ENCODE measurements around the gene PBX3. TPM values are rescaled to one million over a fixed set of nuclear protein-coding genes. Genes with fewer than 3 reads are reported as not detected.
"Not testable (repeated sequence)": the region's sequence is repeated elsewhere in the genome, so short reads cannot be mapped to it uniquely, and the experiment has no call there.

Gene PBX3
- total and polyA plus RNA-seq, 7 donors: 4.2 to 12.7 (median 6.6) TPM

- ATAC-seq (peak in 3 of 4 donors; percentile 51 to 72 (median 58)), DNase-seq (no peak)
- 44 to 54% (median 50%) methylated on average over 4 of the region's 4 CpGs for WGBS, 3 donors
- H3K9me3 ChIP-seq: no peaks in the 10 kb centered on the region
- no peaks in the 10 kb centered on the region for H3K27me3 ChIP-seq (ENCODE audit: insufficient read depth in 3 of 3, low read length in 2 of 3)
- H3K27ac ChIP-seq: peak overlapping the region; percentile 43
- intact Hi-C loops (cut with DNase I): no loop called here
- H3K4me1 ChIP-seq: peaks cover 10% of the 10 kb centered on the region
- TF ChIP-seq, protein P1, sequence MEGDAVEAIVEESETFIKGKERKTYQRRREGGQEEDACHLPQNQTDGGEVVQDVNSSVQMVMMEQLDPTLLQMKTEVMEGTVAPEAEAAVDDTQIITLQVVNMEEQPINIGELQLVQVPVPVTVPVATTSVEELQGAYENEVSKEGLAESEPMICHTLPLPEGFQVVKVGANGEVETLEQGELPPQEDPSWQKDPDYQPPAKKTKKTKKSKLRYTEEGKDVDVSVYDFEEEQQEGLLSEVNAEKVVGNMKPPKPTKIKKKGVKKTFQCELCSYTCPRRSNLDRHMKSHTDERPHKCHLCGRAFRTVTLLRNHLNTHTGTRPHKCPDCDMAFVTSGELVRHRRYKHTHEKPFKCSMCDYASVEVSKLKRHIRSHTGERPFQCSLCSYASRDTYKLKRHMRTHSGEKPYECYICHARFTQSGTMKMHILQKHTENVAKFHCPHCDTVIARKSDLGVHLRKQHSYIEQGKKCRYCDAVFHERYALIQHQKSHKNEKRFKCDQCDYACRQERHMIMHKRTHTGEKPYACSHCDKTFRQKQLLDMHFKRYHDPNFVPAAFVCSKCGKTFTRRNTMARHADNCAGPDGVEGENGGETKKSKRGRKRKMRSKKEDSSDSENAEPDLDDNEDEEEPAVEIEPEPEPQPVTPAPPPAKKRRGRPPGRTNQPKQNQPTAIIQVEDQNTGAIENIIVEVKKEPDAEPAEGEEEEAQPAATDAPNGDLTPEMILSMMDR (IDR thresholded peaks at IDR 0.05): no peak
- H3K36me3 ChIP-seq (ENCODE audit: insufficient read depth in 1 of 2, low read depth in 1 of 2): no peaks in the 10 kb centered on the region
- peak overlapping the region; percentile 52 for H3K4me3 ChIP-seq
Measured at GRCh38 chr9:125820100-125820804, 73.1 kb downstream of the PBX3 start.

GRCh38 chr9:125821078-125821477 is 73.9 kb downstream of the PBX3 start:
- TF ChIP-seq, protein P1 (IDR thresholded peaks at IDR 0.05): no peak
- peak overlapping the region; percentile 52 for H3K4me3 ChIP-seq
- intact Hi-C loops (cut with DNase I): no loop called here
- WGBS, 3 donors: 35 to 49% (median 43%) methylated on average over 4 of the region's 4 CpGs
- peak in 1 of 4 donors; percentile 67 for ATAC-seq
- DNase-seq: no peak
- no peaks in the 10 kb centered on the region for H3K36me3 ChIP-seq (ENCODE audit: insufficient read depth in 1 of 2, low read depth in 1 of 2)
- peaks cover 10% of the 10 kb centered on the region for H3K4me1 ChIP-seq
- H3K27ac ChIP-seq: peak overlapping the region; percentile 6
- no peaks in the 10 kb centered on the region for H3K9me3 ChIP-seq
- H3K27me3 ChIP-seq (ENCODE audit: insufficient read depth in 3 of 3, low read length in 2 of 3): no peaks in the 10 kb centered on the region

DNA sequence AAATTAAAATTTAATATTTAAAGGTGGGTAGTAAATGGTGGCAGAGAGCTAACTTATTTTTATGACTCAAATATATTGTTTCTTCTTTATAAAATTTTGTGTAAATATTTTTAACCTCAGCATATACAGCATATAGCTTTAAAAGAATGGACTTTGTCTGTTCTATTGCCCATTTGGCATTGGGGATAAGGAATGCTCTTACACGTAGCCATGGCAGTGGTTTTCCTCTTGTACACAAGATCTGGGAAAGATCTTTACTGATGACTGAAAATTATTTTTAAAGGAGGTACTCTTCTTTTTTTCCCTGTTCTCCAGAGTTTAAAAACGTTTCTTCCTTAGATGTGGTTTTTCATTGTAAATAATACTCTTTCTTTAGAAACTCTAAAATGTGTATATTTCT is 75.0 kb downstream of the PBX3 start:
- DNase-seq: no peak
- H3K27me3 ChIP-seq (ENCODE audit: insufficient read depth in 3 of 3, low read length in 2 of 3): no peaks in the 10 kb centered on the region
- ATAC-seq: peak in 1 of 4 donors; percentile 59
- TF ChIP-seq, protein P1 (IDR thresholded peaks at IDR 0.05): no peak
- intact Hi-C loops (cut with DNase I): no loop called here
- no peak overlapping the region for H3K27ac ChIP-seq
- no peaks in the 10 kb centered on the region for H3K9me3 ChIP-seq
- peak overlapping the region; percentile 52 for H3K4me3 ChIP-seq
- H3K36me3 ChIP-seq (ENCODE audit: insufficient read depth in 1 of 2, low read depth in 1 of 2): no peaks in the 10 kb centered on the region
- peaks cover 10% of the 10 kb centered on the region for H3K4me1 ChIP-seq
- 34 to 52% (median 38%) methylated on average over 2 of the region's 2 CpGs for WGBS, 3 donors

GRCh38 chr9:125822902-125823301 is 75.7 kb downstream of the PBX3 start:
- no peaks in the 10 kb centered on the region for H3K9me3 ChIP-seq
- no peaks in the 10 kb centered on the region for H3K27me3 ChIP-seq (ENCODE audit: insufficient read depth in 3 of 3, low read length in 2 of 3)
- intact Hi-C loops (cut with DNase I): no loop called here
- H3K4me3 ChIP-seq: no peak overlapping the region
- no peak overlapping the region for H3K27ac ChIP-seq
- 92 to 95% (median 93%) methylated on average over 2 of the region's 2 CpGs for WGBS, 3 donors
- DNase-seq: no peak
- H3K36me3 ChIP-seq (ENCODE audit: insufficient read depth in 1 of 2, low read depth in 1 of 2): no peaks in the 10 kb centered on the region
- TF ChIP-seq, protein P1 (IDR thresholded peaks at IDR 0.05): no peak
- ATAC-seq: no peak
- peaks cover 10% of the 10 kb centered on the region for H3K4me1 ChIP-seq

DNA sequence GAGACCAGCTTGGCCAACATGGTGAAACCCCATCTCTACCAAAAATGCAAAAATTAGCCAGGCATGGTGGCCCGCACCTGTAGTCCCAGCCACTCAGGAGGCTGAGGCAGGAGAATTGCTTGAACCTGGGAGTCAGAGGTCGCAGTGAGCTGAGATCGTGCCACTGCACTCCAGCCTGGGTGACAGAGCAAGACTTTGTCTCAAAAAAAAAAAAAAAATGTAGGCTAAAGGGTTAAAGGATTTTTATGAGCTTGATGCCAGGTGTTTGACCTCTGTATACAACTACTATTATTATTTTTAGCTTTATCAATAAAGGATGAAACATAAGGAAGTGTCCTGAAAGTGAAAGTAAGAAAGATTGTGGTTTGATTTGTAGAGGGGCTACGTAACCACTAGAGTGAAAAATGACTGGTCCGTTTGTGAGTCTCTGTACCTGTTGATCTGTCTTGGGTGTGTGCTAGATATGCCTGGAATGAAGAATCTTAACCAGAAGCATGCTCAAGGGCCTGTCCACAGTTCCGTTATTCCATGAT is 76.8 kb downstream of the PBX3 start:
- H3K4me1 ChIP-seq; H3K36me3 ChIP-seq (ENCODE audit: insufficient read depth in 1 of 2, low read depth in 1 of 2); H3K27ac ChIP-seq; ATAC-seq; H3K9me3 ChIP-seq; H3K27me3 ChIP-seq (ENCODE audit: insufficient read depth in 3 of 3, low read length in 2 of 3); intact Hi-C loops (cut with DNase I); DNase-seq: not testable (repeated sequence)
- H3K4me3 ChIP-seq: peak overlapping the region; percentile 40
- 87 to 95% (median 90%) methylated on average over 6 of the region's 6 CpGs for WGBS, 3 donors

All from psoas muscle (tissue), 8 donors.